ENCODE data around the gene LRTM1.

Gene LRTM1

GRCh38 chr3:54939557-54940300 is 11.9 kb upstream of the LRTM1 start:
- no peak for DNase-seq (ENCODE audit: low read depth)

GRCh38 chr3:54936561-54936960 is 8.7 kb upstream of the LRTM1 start:
- no peak for DNase-seq (ENCODE audit: low read depth)

- no peak for DNase-seq (ENCODE audit: low read depth)
Observed at GRCh38 chr3:54935869-54936268, 8.0 kb upstream of the LRTM1 start.

- no peak for DNase-seq (ENCODE audit: low read depth)
Observed at GRCh38 chr3:54932606-54933005, 4.7 kb upstream of the LRTM1 start.

GRCh38 chr3:54931182-54931581 is 3.3 kb upstream of the LRTM1 start:
- no peak for DNase-seq (ENCODE audit: low read depth)

- DNase-seq (ENCODE audit: low read depth), result no peak
Observed at GRCh38 chr3:54918516-54918915, 9.3 kb downstream of the LRTM1 start.

GRCh38 chr3:54917862-54918261 is 10.0 kb downstream of the LRTM1 start:
- no peak for DNase-seq (ENCODE audit: low read depth)

GRCh38 chr3:54917174-54917573 is 10.7 kb downstream of the LRTM1 start:
- DNase-seq (ENCODE audit: low read depth), result no peak

- DNase-seq (ENCODE audit: low read depth), result no peak
Observed at GRCh38 chr3:54916732-54917131, 11.1 kb downstream of the LRTM1 start.

- DNase-seq (ENCODE audit: low read depth), result no peak
Observed at GRCh38 chr3:54915976-54916375, 11.9 kb downstream of the LRTM1 start.

GRCh38 chr3:54915181-54915580 is 12.7 kb downstream of the LRTM1 start:
- no peak for DNase-seq (ENCODE audit: low read depth)

GRCh38 chr3:54914180-54914579 is 13.7 kb downstream of the LRTM1 start:
- DNase-seq (ENCODE audit: low read depth), result no peak

GRCh38 chr3:54909191-54909590 is 18.7 kb downstream of the LRTM1 start:
- no peak for DNase-seq (ENCODE audit: low read depth)

GRCh38 chr3:54906763-54907162 is 21.1 kb downstream of the LRTM1 start:
- no peak for DNase-seq (ENCODE audit: low read depth)

GRCh38 chr3:54905920-54906319 is 21.9 kb downstream of the LRTM1 start:
- DNase-seq (ENCODE audit: low read depth), result no peak

- DNase-seq (ENCODE audit: low read depth), result no peak
Observed at GRCh38 chr3:54905261-54905888, 22.5 kb downstream of the LRTM1 start.

GRCh38 chr3:54901906-54902685 is 25.8 kb downstream of the LRTM1 start:
- DNase-seq (ENCODE audit: low read depth), result no peak

- no peak for DNase-seq (ENCODE audit: low read depth)
Observed at GRCh38 chr3:54900838-54901591, 26.8 kb downstream of the LRTM1 start.

GRCh38 chr3:54899273-54899672 is 28.6 kb downstream of the LRTM1 start:
- DNase-seq (ENCODE audit: low read depth), result no peak

GRCh38 chr3:54897028-54897711 is 30.7 kb downstream of the LRTM1 start:
- no peak for DNase-seq (ENCODE audit: low read depth)

GRCh38 chr3:54895613-54896012 is 32.2 kb downstream of the LRTM1 start:
- no peak for DNase-seq (ENCODE audit: low read depth)

- no peak for DNase-seq (ENCODE audit: low read depth)
Observed at GRCh38 chr3:54892168-54892567, 35.7 kb downstream of the LRTM1 start.

All from T-helper 22 cell (primary cell).